HCT116 (cell line): ENCODE measurements around the gene CAST. TPM values are rescaled to one million over a fixed set of nuclear protein-coding genes. Genes with fewer than 3 reads are reported as not detected.

Experiments
- ATAC-seq: fragments of 200-7000 bp; cut with Tn5 transposase; 2 replicates; pipeline ENCODE4 v1.9.1; 2020; ENCODE audit warnings: mild to moderate bottlenecking, moderate library complexity
- BruUV-seq: library from RNA; stranded (reverse); fragments of 400-500 nt; replicated peaks from 2 replicates; lab custom pipeline; 2021; lab: Mats Ljungman, UMichigan
- CTCF ChIA-PET: fragments of 300-600 bp; sonication (Branson Sonifier 250); formaldehyde crosslinking; loops from one replicate; lab custom pipeline; 2021; ENCODE audit warnings: antibody characterized with exemption; lab: Charles Lee
- POLR2A ChIA-PET: fragments of 300-600, 350-600 bp; sonication (Branson Sonifier 250); formaldehyde crosslinking; loops from one replicate; lab custom pipeline; 2021; ENCODE audit warnings: antibody characterized with exemption; lab: Charles Lee
- RAD21 ChIA-PET, 2 experiments: fragments of 300-600 bp; sonication (Branson Sonifier 250); formaldehyde crosslinking; loops; one replicate each; lab custom pipeline; 2023; ENCODE audit warnings: low total read pairs in 2 of 2; ENCODE audit not compliant: uncharacterized antibody in 2 of 2, unreplicated experiment in 2 of 2, low non-redundant PET in 1 of 2; lab: Charles Lee
- DNase-seq: peaks from one replicate; pipeline ENCODE4 v3.0.0-alpha.2; 2010; ENCODE audit warnings: low read depth, low spot score
- H2AFZ ChIP-seq: fragments of 200-600 bp; shearing (Covaris generic), sonication (generic); 2 replicates; pipeline ENCODE4 v1.6.1; 2017; ENCODE audit warnings: low read depth, mixed run types, mixed read lengths, antibody characterized with exemption, low read length; ENCODE audit not compliant: poor library complexity, severe bottlenecking
- H3K27ac ChIP-seq: 2 replicates; pipeline ENCODE4 v1.5.1; 2012; ENCODE audit warnings: low read depth, low read length
- H3K27me3 ChIP-seq: fragments of 200-600 bp; sonication (generic); 2 replicates; pipeline ENCODE4 v1.6.1; 2016; ENCODE audit warnings: mixed run types, low read length, mixed read lengths; ENCODE audit not compliant: insufficient read depth
- H3K36me3 ChIP-seq, 2 experiments: fragments of 200-500 bp in 1 of 2; fragments of 200-600 bp in 1 of 2; sonication (Bioruptor generic) in 1 of 2; sonication (generic) in 1 of 2; 2 replicates each; pipeline versions ENCODE4 v1.5.1 to v1.6.1; 2014 to 2016; ENCODE audit warnings: low read length in 2 of 2, inconsistent platforms in 1 of 2, mixed read lengths in 1 of 2, mixed run types in 1 of 2; ENCODE audit not compliant: insufficient read depth in 2 of 2, control insufficient read depth in 1 of 2
- H3K4me1 ChIP-seq, 2 experiments: fragments of 200-600 bp in 1 of 2; sonication (generic) in 1 of 2; 2 replicates each; pipeline versions ENCODE4 v1.5.1 to v1.6.1; 2012 to 2017; ENCODE audit warnings: low read length in 2 of 2, inconsistent platforms in 1 of 2, mild to moderate bottlenecking in 1 of 2, mixed read lengths in 1 of 2, mixed run types in 1 of 2, moderate library complexity in 1 of 2; ENCODE audit not compliant: insufficient read depth in 2 of 2, control insufficient read depth in 1 of 2
- H3K4me2 ChIP-seq: fragments of 200-600 bp; sonication (generic); 2 replicates; pipeline ENCODE4 v1.6.1; 2017; ENCODE audit warnings: mixed run types, low read length, mixed read lengths
- H3K4me3 ChIP-seq, 2 experiments: fragments of 200-600 bp in 1 of 2; sonication (generic) in 1 of 2; replicated peaks in 1 of 2; 2 replicates each; pipeline ENCODE4 v1.5.1; 2011 to 2016; ENCODE audit warnings: low read length in 2 of 2, control low read depth in 1 of 2, low read depth in 1 of 2, mild to moderate bottlenecking in 1 of 2, mixed read lengths in 1 of 2, mixed run types in 1 of 2
- H3K79me2 ChIP-seq: fragments of 200-600 bp; sonication (generic); 2 replicates; pipeline ENCODE4 v1.6.1; 2017; ENCODE audit warnings: mild to moderate bottlenecking, mixed run types, low read length, moderate library complexity, mixed read lengths; ENCODE audit not compliant: insufficient read depth
- H3K9ac ChIP-seq: fragments of 200-600 bp; sonication (generic); 2 replicates; pipeline ENCODE4 v1.6.1; 2016; ENCODE audit warnings: low read length, mixed read lengths
- H3K9me2 ChIP-seq: fragments of 200-600 bp; sonication (generic), shearing (Covaris generic); 2 replicates; pipeline ENCODE4 v1.6.1; 2017; ENCODE audit warnings: mixed run types, mild to moderate bottlenecking, moderate library complexity; ENCODE audit not compliant: insufficient read depth
- H3K9me3 ChIP-seq, 2 experiments: fragments of 200-500 bp in 1 of 2; fragments of 200-600 bp in 1 of 2; sonication (Bioruptor generic) in 1 of 2; sonication (generic) in 1 of 2; 2 replicates each; pipeline ENCODE4 v1.6.1; 2014 to 2017; ENCODE audit warnings: low read length in 2 of 2, mixed read lengths in 2 of 2, inconsistent platforms in 1 of 2, low read depth in 1 of 2, mild to moderate bottlenecking in 1 of 2, mixed run types in 1 of 2, moderate library complexity in 1 of 2; ENCODE audit not compliant: control insufficient read depth in 1 of 2, insufficient read depth in 1 of 2
- H4K20me1 ChIP-seq: fragments of 200-600 bp; sonication (generic), shearing (Covaris generic); 2 replicates; pipeline ENCODE4 v1.6.1; 2017; ENCODE audit warnings: mixed run types, mild to moderate bottlenecking, moderate library complexity; ENCODE audit not compliant: insufficient read depth
- EGR1 ChIP-seq: IDR thresholded peaks from 2 replicates; pipeline ENCODE4 v1.6.1; 2012; ENCODE audit warnings: low read depth
- EZH2 ChIP-seq: fragments of 200-600 bp; sonication (generic); IDR thresholded peaks from 2 replicates; pipeline ENCODE4 v1.6.1; 2017; ENCODE audit warnings: antibody characterized with exemption, mixed run types
- EZH2phosphoT487 ChIP-seq: fragments of 200-600 bp; IDR thresholded peaks from 2 replicates; pipeline ENCODE4 v1.6.1; 2018; ENCODE audit warnings: antibody characterized with exemption, borderline replicate concordance
- FOSL1 ChIP-seq: IDR thresholded peaks from 2 replicates; pipeline ENCODE4 v1.6.1; 2012; ENCODE audit warnings: low read depth
- JUND ChIP-seq: IDR thresholded peaks from 2 replicates; pipeline ENCODE4 v1.6.1; 2012
- POLR2A ChIP-seq: IDR thresholded peaks from 2 replicates; pipeline ENCODE4 v1.7.0; 2011; ENCODE audit warnings: borderline replicate concordance; ENCODE audit not compliant: insufficient read depth, insufficient read length; ENCODE audit errors: extremely low read depth
- POLR2AphosphoS5 ChIP-seq: IDR thresholded peaks from 2 replicates; pipeline ENCODE4 v1.6.1; 2011; ENCODE audit warnings: mild to moderate bottlenecking, low read depth, low read length, moderate library complexity
- SIN3A ChIP-seq: IDR thresholded peaks from 2 replicates; pipeline ENCODE4 v1.6.1; 2012; ENCODE audit warnings: low read depth
- SRF ChIP-seq: IDR thresholded peaks from 2 replicates; pipeline ENCODE4 v1.6.1; 2012; ENCODE audit warnings: low read depth
- TCF7L2 ChIP-seq: IDR thresholded peaks from 2 replicates; pipeline ENCODE4 v1.7.0; 2011; ENCODE audit warnings: borderline replicate concordance, inconsistent platforms; ENCODE audit not compliant: insufficient read depth, insufficient read length; ENCODE audit errors: extremely low read depth
- ZFX ChIP-seq: fragments of 450-650 bp; IDR thresholded peaks from 2 replicates; pipeline ENCODE4 v1.6.1; 2017
- intact Hi-C: fragments of 100-400 bp; cut with micrococcal nuclease; formaldehyde crosslinking; loops from 2 replicates; pipeline ENCODE4 v1.10.0; 2022
- total RNA-seq: library from RNA; stranded (reverse); gene quantifications from one replicate; pipeline ENCODE4 v1.2.1, GENCODE V29; 2021; ENCODE audit not compliant: unreplicated experiment
- TF ChIP-seq, protein P1 (sequence below), 3 experiments: fragments of 200-600 bp in 1 of 3; sonication (generic) in 1 of 3; IDR thresholded peaks in 2 of 3; conservative IDR thresholded peaks in 1 of 3; 2 replicates each; pipeline ENCODE4 v1.5.1; 2012 to 2017; ENCODE audit warnings: low read depth in 2 of 3, low read length in 2 of 3, antibody characterized with exemption in 1 of 3, borderline replicate concordance in 1 of 3, control low read depth in 1 of 3, mild to moderate bottlenecking in 1 of 3, mixed read lengths in 1 of 3, mixed run types in 1 of 3, moderate library complexity in 1 of 3; ENCODE audit not compliant: insufficient read depth in 1 of 3
- TF ChIP-seq, protein P2 (sequence below): IDR thresholded peaks from 2 replicates; pipeline ENCODE4 v1.6.1; 2012; ENCODE audit warnings: low read depth
- TF ChIP-seq, protein P3 (sequence below): IDR thresholded peaks from 2 replicates; pipeline ENCODE4 v1.6.1; 2012
- TF ChIP-seq, protein P4 (sequence below): IDR thresholded peaks from 2 replicates; pipeline ENCODE4 v1.6.1; 2011; ENCODE audit warnings: mild to moderate bottlenecking, low read length, moderate library complexity; ENCODE audit not compliant: insufficient replicate concordance; ENCODE audit errors: extremely low read depth

The CAST gene
- total RNA-seq, 1 experiment from 2014 or later, result 142 TPM

DNA sequence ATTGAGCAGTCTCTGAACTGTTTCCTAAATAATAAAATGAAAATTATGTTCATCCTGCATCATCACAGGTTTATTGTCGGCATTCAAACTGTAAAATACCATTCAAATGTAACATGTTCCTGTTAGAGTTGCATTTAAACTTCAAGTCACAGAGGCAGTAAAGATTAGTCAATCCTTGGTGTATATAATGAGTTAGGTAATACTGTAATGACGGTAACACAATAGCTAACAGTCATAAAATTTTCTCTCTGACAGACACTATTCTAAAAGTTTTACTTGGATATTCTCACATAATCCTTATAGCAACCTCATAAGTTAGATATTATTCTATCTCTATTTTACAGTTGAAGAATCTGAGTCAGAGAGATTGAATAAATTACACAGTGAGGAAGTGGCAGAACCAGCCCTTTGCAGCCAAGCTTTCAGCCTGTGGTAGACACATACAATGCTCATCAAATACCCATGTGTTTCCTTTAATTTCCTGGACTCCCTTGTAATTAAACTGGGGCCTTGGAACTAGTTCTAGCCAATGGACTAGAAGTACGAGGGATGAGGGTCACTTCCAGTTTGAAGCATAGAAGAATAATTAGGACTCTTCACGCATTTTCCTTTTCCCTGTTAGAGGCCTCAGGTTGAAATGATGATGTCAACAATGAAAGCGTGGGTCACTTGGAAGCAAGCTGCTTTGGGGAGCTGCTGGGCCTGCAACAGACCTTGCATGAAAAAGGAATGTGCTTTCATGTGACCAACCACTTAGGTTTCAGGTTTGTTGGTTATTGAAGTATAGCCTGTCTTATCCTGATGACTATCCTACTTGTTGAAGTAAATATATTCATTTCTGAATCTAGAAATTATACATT is 12.3 kb upstream of the CAST start:
- POLR2A ChIA-PET, result no interaction called here
- BruUV-seq, result no TSS peak
- no peaks in the 10 kb centered on the region for H3K27me3 ChIP-seq
- H3K4me1 ChIP-seq, result peaks cover 6 to 8% of the 10 kb centered on the region in 2 experiments
- TF ChIP-seq SRF (no peak), SIN3A (no peak), JUND (no peak), EZH2phosphoT487 (no peak), EGR1 (no peak), POLR2A (no peak), TCF7L2 (no peak), FOSL1 (no peak), EZH2 (no peak), ZFX (no peak), POLR2AphosphoS5 (no peak)
- TF ChIP-seq, protein P1, sequence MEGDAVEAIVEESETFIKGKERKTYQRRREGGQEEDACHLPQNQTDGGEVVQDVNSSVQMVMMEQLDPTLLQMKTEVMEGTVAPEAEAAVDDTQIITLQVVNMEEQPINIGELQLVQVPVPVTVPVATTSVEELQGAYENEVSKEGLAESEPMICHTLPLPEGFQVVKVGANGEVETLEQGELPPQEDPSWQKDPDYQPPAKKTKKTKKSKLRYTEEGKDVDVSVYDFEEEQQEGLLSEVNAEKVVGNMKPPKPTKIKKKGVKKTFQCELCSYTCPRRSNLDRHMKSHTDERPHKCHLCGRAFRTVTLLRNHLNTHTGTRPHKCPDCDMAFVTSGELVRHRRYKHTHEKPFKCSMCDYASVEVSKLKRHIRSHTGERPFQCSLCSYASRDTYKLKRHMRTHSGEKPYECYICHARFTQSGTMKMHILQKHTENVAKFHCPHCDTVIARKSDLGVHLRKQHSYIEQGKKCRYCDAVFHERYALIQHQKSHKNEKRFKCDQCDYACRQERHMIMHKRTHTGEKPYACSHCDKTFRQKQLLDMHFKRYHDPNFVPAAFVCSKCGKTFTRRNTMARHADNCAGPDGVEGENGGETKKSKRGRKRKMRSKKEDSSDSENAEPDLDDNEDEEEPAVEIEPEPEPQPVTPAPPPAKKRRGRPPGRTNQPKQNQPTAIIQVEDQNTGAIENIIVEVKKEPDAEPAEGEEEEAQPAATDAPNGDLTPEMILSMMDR (IDR thresholded peaks at IDR 0.05 in 2 of 3, conservative IDR thresholded peaks at IDR 0.05 in 1 of 3; ENCODE audit: borderline replicate concordance in 1 of 3, insufficient read depth in 1 of 3, low read depth in 2 of 3, low read length in 2 of 3), result no peak
- TF ChIP-seq, protein P2, sequence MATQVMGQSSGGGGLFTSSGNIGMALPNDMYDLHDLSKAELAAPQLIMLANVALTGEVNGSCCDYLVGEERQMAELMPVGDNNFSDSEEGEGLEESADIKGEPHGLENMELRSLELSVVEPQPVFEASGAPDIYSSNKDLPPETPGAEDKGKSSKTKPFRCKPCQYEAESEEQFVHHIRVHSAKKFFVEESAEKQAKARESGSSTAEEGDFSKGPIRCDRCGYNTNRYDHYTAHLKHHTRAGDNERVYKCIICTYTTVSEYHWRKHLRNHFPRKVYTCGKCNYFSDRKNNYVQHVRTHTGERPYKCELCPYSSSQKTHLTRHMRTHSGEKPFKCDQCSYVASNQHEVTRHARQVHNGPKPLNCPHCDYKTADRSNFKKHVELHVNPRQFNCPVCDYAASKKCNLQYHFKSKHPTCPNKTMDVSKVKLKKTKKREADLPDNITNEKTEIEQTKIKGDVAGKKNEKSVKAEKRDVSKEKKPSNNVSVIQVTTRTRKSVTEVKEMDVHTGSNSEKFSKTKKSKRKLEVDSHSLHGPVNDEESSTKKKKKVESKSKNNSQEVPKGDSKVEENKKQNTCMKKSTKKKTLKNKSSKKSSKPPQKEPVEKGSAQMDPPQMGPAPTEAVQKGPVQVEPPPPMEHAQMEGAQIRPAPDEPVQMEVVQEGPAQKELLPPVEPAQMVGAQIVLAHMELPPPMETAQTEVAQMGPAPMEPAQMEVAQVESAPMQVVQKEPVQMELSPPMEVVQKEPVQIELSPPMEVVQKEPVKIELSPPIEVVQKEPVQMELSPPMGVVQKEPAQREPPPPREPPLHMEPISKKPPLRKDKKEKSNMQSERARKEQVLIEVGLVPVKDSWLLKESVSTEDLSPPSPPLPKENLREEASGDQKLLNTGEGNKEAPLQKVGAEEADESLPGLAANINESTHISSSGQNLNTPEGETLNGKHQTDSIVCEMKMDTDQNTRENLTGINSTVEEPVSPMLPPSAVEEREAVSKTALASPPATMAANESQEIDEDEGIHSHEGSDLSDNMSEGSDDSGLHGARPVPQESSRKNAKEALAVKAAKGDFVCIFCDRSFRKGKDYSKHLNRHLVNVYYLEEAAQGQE, result no peak
- TF ChIP-seq, protein P3, sequence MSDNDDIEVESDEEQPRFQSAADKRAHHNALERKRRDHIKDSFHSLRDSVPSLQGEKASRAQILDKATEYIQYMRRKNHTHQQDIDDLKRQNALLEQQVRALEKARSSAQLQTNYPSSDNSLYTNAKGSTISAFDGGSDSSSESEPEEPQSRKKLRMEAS, result no peak
- TF ChIP-seq, protein P4, sequence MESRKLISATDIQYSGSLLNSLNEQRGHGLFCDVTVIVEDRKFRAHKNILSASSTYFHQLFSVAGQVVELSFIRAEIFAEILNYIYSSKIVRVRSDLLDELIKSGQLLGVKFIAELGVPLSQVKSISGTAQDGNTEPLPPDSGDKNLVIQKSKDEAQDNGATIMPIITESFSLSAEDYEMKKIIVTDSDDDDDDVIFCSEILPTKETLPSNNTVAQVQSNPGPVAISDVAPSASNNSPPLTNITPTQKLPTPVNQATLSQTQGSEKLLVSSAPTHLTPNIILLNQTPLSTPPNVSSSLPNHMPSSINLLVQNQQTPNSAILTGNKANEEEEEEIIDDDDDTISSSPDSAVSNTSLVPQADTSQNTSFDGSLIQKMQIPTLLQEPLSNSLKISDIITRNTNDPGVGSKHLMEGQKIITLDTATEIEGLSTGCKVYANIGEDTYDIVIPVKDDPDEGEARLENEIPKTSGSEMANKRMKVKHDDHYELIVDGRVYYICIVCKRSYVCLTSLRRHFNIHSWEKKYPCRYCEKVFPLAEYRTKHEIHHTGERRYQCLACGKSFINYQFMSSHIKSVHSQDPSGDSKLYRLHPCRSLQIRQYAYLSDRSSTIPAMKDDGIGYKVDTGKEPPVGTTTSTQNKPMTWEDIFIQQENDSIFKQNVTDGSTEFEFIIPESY, result no peak
- ATAC-seq (no peak), DNase-seq (no peak)
- H3K79me2 ChIP-seq, result no peaks in the 10 kb centered on the region
- H4K20me1 ChIP-seq, result no peaks in the 10 kb centered on the region
- RAD21 ChIA-PET, result no interaction called here
- intact Hi-C loops, result no loop called here
- H2AFZ ChIP-seq, result no peak overlapping the region
- no peak overlapping the region for H3K4me3 ChIP-seq
- H3K9ac ChIP-seq, result no peak overlapping the region
- no peaks in the 10 kb centered on the region for H3K9me3 ChIP-seq
- no peak overlapping the region for H3K4me2 ChIP-seq
- H3K9me2 ChIP-seq, result no peaks in the 10 kb centered on the region
- H3K27ac ChIP-seq, result no peak overlapping the region
- no peaks in the 10 kb centered on the region for H3K36me3 ChIP-seq
- CTCF ChIA-PET, result no interaction called here
